Heart left ventricle (tissue), 16 donors: Measurements from ENCODE around the gene VEGFC. TPM values are rescaled to one million over a fixed set of nuclear protein-coding genes. Genes with fewer than 3 reads are reported as not detected.

Experiments used
- ATAC-seq, 4 donors: fragments of 200-7000 bp; cut with Tn5 transposase; one replicate each; pipeline ENCODE4 v1.9.1; 2020 to 2022; ENCODE audit warnings: moderate library complexity in 4 of 4, mild to moderate bottlenecking in 3 of 4, moderate number of reproducible peaks in 1 of 4
- DNase-seq, 5 donors: peaks; one replicate each; pipeline ENCODE4 v3.0.0-alpha.2; 2020
- H3K27ac ChIP-seq, 12 donors: fragments of 200-600 bp; sonication (generic) in 4 of 12; one replicate each; pipeline versions ENCODE4 v1.5.0 to v1.8.0; 2016 to 2022; ENCODE audit warnings: mild to moderate bottlenecking in 2 of 12
- H3K27me3 ChIP-seq, 9 donors: fragments of 200-600 bp; sonication (generic) in 2 of 9; one replicate each; pipeline versions ENCODE4 v1.5.1 to v1.8.0; 2016 to 2022; ENCODE audit warnings: mild to moderate bottlenecking in 3 of 9
- H3K36me3 ChIP-seq, 9 donors: fragments of 200-600 bp; sonication (generic) in 2 of 9; one replicate each; pipeline versions ENCODE4 v1.5.0 to v1.8.0; 2018 to 2022; ENCODE audit warnings: mild to moderate bottlenecking in 2 of 9
- H3K4me1 ChIP-seq, 12 donors: fragments of 200-600 bp; sonication (generic) in 4 of 12; one replicate each; pipeline versions ENCODE4 v1.5.0 to v1.8.0; 2016 to 2022; ENCODE audit warnings: mild to moderate bottlenecking in 3 of 12
- H3K4me3 ChIP-seq, 12 donors: fragments of 200-600 bp; sonication (generic) in 4 of 12; one replicate each; pipeline versions ENCODE4 v1.5.0 to v1.8.0; 2017 to 2022; ENCODE audit warnings: mild to moderate bottlenecking in 9 of 12, moderate library complexity in 4 of 12
- H3K9me3 ChIP-seq, 12 donors: fragments of 200-600 bp; sonication (generic) in 4 of 12; one replicate each; pipeline versions ENCODE4 v1.5.0 to v1.8.0; 2016 to 2022; ENCODE audit warnings: mild to moderate bottlenecking in 1 of 12
- POLR2A ChIP-seq, 2 donors: fragments of 450-650 bp; IDR thresholded peaks; one replicate each; pipeline ENCODE4 v1.6.1; 2017; ENCODE audit warnings: antibody characterized with exemption in 2 of 2, mild to moderate bottlenecking in 2 of 2, moderate library complexity in 2 of 2
- whole genome bisulfite sequencing, 4 donors: extraction: QIAGEN DNeasy Blood & Tissue Kit in 2 of 4; methylation state at CpG; one replicate each; pipeline versions ENCODE4 v1.1.5 to v1.1.7; 2013 to 2018; 5-methylcytosine and 5-hydroxymethylcytosine counted together
- intact Hi-C, 10 donors: fragments of 100-400 bp; cut with DNase I; formaldehyde crosslinking; loops; one replicate each; pipeline versions ENCODE4 v1.11.1 to v1.14.2; 2022
- polyA plus RNA-seq, 2 donors: library from polyadenylated mRNA; stranded (reverse); fragments of 200-250 nt; gene quantifications; one replicate each; pipeline ENCODE4 v1.2.3, GENCODE V29; 2013
- total RNA-seq, 9 donors: library from RNA; depleted of rRNA in 2 of 9; stranded (reverse); fragments of >200 nt in 2 of 9; fragmentation: NEBNext Ultra II Directional in 3 of 9; extraction: Animal tissue kit (Norgen Biotek cat#: 25700) in 3 of 9; gene quantifications; one replicate each; pipeline versions ENCODE4 v1.1.0 to v1.2.4, GENCODE V29; 2016 to 2023
- TF ChIP-seq, protein P1 (sequence below), 12 donors: fragments of 200-600 bp; sonication (generic) in 4 of 12; IDR thresholded peaks; one replicate each; pipeline versions ENCODE4 v1.5.0 to v1.8.0; 2018 to 2022; ENCODE audit warnings: antibody characterized with exemption in 12 of 12, mild to moderate bottlenecking in 5 of 12
- donor health status: ischemic (EF 13 %, LVEDD 7.1; RV severe dilation, severe dysfunction).
- donor health status: healthy with polysubstance abuse.
- donor health status: DM: no; HTN: yes; CAD: no.
- donor health status: DM: no; HTN: no; CAD: no.
- donor health status: ischemic (EF 25% LVEDD 6.9; RV normal size, moderate dysfunction).
- donor health status: ischemic (EF 25% LVEDD 5.7; RV mildly dilated, moderate dysfunction).
- donor health status: healthy.
- donor health status: DM: yes; HTN: yes; CAD: no.
- donor health status: ischemic (EF 35%, LVEDD 5.7; RV mildly dilated, moderate dysfunction).
- donor health status: nonischemic (EF 11% LVEDD 7.7; RV severe dilation, severe dysfunction).
- donor health status: DM: yes; HTN: yes; CAD: no.
- donor health status: PGD.
- donor health status: ischemic (EF 29% LVEDD 5.4; RV normal size, mild dysfunction).
- donor health status: nonischemic (EF 23%, LVEDD 6.1; RV moderate dilation, normal function).

Gene VEGFC
- total and polyA plus RNA-seq, 11 donors = 4.0 to 16.0 (median 7.4) TPM

DNA sequence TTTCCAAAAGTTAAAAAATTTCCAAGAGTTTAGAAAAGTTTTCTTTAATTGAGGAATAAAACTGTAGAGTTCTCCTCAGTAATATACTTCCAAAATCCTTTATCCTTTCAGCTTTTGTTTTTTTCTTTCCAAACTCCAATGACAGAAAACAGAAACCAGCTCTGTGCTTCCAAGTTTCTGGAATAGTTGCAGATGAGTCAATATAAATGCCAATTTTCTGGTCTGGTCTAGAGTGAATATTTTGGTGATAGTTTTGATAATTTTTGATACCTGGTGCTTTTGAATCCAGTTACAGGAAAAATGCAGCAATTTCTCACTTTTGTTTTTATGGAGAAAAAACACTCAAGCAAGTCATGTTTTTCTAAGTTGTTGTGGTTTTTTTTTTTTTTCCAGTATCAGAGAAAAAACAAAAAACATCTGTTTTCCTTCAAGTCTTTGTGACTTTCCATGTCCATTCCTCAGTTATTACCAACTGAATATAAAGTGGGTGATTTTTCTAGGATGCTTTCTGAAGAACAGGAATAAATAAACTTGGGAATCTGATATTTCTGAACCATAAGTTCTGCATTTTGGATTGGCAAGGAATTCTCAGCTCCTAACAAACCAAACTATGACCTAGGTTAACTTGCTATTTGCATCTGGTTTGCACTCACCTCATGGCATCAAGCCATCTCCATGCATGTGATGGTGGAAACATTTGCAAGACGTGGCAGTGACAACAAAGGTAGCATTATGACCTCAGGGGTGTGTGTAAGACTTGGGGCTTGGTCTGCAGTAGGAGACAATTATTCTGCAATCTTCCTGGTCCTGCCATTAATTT lies 139.1 kb downstream of the VEGFC start:
- Histone ChIP-seq H3K27ac (no peak overlapping the region), H3K4me3 (no peak overlapping the region), H3K36me3 (no peaks in the 10 kb centered on the region), H3K27me3 (no peaks in the 10 kb centered on the region), H3K4me1 (peaks cover 0 to 5% (median 0%) of the 10 kb centered on the region in 12 donors), H3K9me3 (no peaks in the 10 kb centered on the region)
- WGBS, 4 donors = 18 to 22% (median 20%) methylated on average over 1 of the region's 1 CpG
- intact Hi-C loops = no loop called here
- no peak for TF ChIP-seq POLR2A (IDR thresholded peaks at IDR 0.05)
- TF ChIP-seq, protein P1, sequence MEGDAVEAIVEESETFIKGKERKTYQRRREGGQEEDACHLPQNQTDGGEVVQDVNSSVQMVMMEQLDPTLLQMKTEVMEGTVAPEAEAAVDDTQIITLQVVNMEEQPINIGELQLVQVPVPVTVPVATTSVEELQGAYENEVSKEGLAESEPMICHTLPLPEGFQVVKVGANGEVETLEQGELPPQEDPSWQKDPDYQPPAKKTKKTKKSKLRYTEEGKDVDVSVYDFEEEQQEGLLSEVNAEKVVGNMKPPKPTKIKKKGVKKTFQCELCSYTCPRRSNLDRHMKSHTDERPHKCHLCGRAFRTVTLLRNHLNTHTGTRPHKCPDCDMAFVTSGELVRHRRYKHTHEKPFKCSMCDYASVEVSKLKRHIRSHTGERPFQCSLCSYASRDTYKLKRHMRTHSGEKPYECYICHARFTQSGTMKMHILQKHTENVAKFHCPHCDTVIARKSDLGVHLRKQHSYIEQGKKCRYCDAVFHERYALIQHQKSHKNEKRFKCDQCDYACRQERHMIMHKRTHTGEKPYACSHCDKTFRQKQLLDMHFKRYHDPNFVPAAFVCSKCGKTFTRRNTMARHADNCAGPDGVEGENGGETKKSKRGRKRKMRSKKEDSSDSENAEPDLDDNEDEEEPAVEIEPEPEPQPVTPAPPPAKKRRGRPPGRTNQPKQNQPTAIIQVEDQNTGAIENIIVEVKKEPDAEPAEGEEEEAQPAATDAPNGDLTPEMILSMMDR (IDR thresholded peaks at IDR 0.05) = no peak
- DNase-seq (no peak), ATAC-seq (no peak)

DNA sequence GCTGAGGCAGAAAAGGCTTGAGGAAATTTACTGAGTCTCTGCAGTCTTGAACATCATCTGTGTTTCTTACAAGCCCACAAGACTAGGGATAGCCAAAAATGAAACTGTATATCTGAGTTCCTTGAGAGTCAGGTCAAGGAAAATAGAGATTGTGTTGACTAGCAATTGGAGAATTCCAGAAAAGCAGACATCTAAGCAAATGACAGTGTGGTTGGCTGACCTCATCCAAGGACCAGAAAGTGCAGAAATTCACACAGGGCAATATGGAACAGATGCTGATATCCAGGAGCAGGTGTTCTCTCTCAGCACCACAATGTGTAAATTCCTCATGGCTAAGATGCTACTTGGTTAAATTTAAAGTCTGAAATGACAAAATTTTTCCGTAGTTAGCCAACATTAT lies 146.4 kb downstream of the VEGFC start:
- Histone ChIP-seq H3K4me3 (no peak overlapping the region), H3K27me3 (no peaks in the 10 kb centered on the region), H3K27ac (no peak overlapping the region), H3K9me3 (no peaks in the 10 kb centered on the region), H3K36me3 (no peaks in the 10 kb centered on the region), H3K4me1 (no peaks in the 10 kb centered on the region)
- intact Hi-C loops = no loop called here
- ATAC-seq (no peak), DNase-seq (no peak)
- 63 to 81% (median 78%) methylated on average over 1 of the region's 1 CpG for WGBS, 4 donors
- TF ChIP-seq, protein P1 (IDR thresholded peaks at IDR 0.05) = no peak
- TF ChIP-seq POLR2A (IDR thresholded peaks at IDR 0.05) = no peak

DNA sequence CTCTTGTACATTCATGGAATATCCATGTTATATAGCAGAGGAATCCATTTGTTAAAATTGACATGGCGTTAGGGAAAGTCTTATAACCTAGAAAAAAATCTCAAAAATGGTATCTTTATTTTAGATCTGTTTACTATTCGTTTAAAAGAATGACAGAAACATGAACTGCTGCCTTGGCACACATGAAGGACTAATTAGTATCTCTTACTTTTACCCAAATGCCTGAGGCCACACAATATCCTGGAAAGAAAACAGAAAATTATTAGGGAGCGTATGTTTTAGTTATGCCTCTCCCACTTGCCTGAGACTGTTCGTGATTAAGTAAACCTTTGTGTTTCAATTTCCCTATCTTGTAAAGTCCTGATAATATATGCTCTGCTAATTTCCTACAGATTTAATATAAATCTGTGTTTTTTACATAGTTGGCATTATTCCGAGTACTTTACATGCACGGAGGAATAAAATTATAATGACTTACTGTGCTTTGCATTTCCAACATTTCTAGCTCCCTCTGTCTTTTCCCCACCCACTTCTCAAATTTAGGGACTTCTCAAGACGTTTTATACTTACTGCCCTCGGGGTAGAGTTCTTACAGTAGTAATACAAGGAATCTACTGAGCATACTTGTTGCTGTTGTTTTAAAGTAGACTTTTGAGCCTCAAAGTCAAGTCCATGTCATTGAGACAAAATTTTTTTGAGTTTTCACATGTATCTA lies 147.3 kb downstream of the VEGFC start:
- Histone ChIP-seq H3K27ac (no peak overlapping the region), H3K4me3 (no peak overlapping the region), H3K9me3 (no peaks in the 10 kb centered on the region), H3K27me3 (no peaks in the 10 kb centered on the region), H3K4me1 (no peaks in the 10 kb centered on the region), H3K36me3 (no peaks in the 10 kb centered on the region)
- TF ChIP-seq, protein P1 (IDR thresholded peaks at IDR 0.05) = no peak
- no peak for TF ChIP-seq POLR2A (IDR thresholded peaks at IDR 0.05)
- intact Hi-C loops = no loop called here
- WGBS, 4 donors = 81 to 86% (median 83%) methylated on average over 8 of the region's 8 CpGs
- DNase-seq (no peak), ATAC-seq (no peak)

DNA sequence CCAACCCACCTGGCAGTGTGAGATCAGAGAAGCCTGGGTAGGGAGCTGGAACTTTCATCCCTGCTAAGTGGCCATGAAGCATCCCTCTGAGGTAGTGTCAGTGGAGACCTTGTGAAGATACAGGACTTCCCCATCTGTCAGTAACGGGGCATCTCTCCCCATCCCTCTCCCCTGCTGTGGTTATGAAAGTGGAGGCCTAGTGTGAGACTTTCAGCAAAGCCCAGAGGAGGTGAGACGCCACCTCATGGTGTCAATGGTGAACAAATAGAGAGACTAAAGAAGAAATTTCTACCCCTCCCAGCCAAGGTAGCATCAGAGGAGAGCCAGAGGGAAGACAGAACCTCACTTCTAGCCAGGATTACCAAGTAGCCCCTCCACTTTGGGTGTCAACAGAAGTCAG lies 150.2 kb downstream of the VEGFC start:
- 72 to 92% (median 77%) methylated on average over 2 of the region's 2 CpGs for WGBS, 4 donors
- Histone ChIP-seq H3K4me1 (no peaks in the 10 kb centered on the region), H3K27me3 (no peaks in the 10 kb centered on the region), H3K9me3 (no peaks in the 10 kb centered on the region), H3K36me3 (no peaks in the 10 kb centered on the region), H3K27ac (no peak overlapping the region), H3K4me3 (no peak overlapping the region)
- TF ChIP-seq, protein P1 (IDR thresholded peaks at IDR 0.05) = no peak
- no peak for TF ChIP-seq POLR2A (IDR thresholded peaks at IDR 0.05)
- no peak for DNase-seq
- intact Hi-C loops = no loop called here
- no peak for ATAC-seq
